ENCODE data around the gene RRP9.

DNA sequence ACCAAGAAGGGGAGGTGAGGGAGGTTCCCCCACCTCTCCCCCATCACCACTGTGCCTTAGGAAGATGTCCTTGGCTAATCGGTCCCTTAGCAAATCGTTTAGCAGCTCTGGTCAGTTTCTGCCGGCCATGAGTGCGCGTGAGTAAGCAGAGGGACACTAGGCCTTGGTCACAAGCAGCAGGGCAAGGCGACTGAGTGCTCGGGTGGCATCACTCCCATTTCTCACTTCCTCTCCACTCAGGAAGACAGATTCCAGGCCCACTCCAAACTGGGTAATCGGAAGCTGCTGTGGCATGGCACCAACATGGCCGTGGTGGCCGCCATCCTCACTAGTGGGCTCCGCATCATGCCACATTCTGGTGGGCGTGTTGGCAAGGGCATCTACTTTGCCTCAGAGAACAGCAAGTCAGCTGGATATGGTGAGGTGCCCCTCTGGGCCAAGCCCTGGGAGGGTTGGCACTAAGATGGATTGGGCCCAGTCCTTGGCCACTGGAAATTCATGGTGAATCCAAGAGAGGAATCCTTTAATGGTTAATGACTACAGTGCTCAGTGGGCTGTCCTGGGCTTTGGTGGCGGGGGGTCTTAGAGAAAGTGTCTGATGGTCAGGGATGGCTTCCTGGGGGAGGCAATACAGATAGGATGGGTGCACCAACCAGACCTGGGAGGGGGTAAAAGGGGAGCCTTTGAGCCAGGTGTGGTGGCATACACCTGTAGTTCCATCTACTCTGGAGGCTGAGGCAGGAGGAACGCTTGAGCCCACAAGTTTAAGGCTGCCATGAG is 4.4 kb upstream of the RRP9 start:
- no peak for TF ChIP-seq EP300 (IDR thresholded peaks at IDR 0.05)
- no peak for TF ChIP-seq CTCF (IDR thresholded peaks at IDR 0.05)
- no peak for TF ChIP-seq POLR2A (IDR thresholded peaks at IDR 0.05)
